Suprapubic skin (tissue), 4 donors: ENCODE measurements around the gene STAC2.

Source experiments
- CTCF ChIP-seq, 2 donors: fragments of 200-600 bp in 1 of 2; fragments of 450-650 bp in 1 of 2; sonication (generic) in 1 of 2; IDR thresholded peaks; one replicate each; pipeline ENCODE4 v1.5.1; 2016 to 2019; ENCODE audit warnings: antibody characterized with exemption in 2 of 2, mild to moderate bottlenecking in 1 of 2, moderate library complexity in 1 of 2
- POLR2A ChIP-seq, 2 donors: fragments of 450-650 bp; IDR thresholded peaks; one replicate each; pipeline ENCODE4 v1.6.1; 2017; ENCODE audit warnings: antibody characterized with exemption in 2 of 2, mild to moderate bottlenecking in 2 of 2, moderate library complexity in 2 of 2
- POLR2AphosphoS5 ChIP-seq, 3 donors: sonication (generic); formaldehyde crosslinking; IDR thresholded peaks; one replicate each; pipeline ENCODE4 v1.6.1; 2017; ENCODE audit warnings: antibody characterized with exemption in 3 of 3

DNA sequence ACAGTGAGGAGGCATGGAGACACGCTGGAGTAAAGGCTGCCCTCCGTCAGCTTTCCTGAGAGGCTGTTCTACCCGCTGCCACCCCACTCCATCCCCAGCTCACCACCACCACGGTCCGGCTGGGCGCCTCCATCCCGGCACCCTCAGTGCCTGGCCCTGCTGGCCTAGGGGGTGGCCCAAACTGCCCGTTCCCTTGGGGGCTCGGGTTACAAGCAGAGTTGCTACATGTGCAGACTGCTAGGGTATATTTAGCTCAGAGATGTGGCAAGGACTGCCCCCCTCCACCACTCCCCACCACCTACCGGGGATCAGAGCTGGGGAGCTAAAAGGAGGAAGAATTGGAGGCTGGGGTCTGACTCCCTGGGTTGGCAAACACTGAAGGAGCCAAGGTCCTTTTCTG is 32.4 kb downstream of the STAC2 start:
- TF ChIP-seq CTCF (IDR thresholded peaks at IDR 0.05) = no peak
- no peak for TF ChIP-seq POLR2AphosphoS5 (IDR thresholded peaks at IDR 0.05)
- no peak for TF ChIP-seq POLR2A (IDR thresholded peaks at IDR 0.05)
